ENCODE measurements around the gene HLA-DPA1.

DNA sequence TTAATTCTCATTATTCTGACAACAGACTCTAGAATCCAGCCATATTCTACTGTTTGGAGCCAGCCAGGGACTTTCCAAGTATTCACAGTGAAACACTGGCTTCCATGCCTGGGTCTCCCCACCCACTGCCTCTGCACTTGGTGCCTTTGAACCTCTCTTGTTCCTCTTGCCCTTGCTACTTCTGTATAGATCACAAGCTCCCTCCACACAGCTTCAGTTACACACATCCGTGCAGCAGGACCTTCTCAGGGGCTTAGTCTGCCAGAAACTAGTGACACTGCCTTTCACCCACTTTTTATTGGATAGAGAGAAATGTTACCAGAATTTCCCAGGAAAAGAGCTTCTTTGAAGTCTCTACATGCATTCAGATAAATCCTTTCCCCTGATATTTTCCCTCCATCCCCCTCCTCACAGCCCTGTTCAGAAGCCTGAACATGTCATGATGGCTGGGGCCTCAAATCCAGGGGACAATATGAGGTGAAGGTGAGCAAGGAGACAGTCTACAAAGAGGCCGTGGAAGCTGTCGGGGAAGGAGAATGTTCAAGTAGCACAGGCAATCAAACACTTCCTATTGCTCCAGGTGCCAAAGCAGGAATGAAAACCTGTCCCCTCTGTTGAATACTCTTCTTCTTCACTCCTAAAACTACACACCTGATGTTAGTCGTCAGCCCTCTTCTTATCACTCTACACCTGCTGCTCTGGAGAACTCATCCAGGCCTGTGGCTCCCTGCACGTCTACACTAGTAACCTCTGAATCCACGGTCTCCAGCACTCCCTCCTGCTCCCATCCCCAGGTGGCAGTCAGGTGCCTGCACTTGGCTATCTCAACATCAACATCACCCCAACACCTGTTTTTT, 43.9 kb downstream of the HLA-DPA1 start:
- TF ChIP-seq EZH2 (IDR thresholded peaks at IDR 0.05), result no peak
- TF ChIP-seq POLR2AphosphoS5 (IDR thresholded peaks at IDR 0.05; ENCODE audit: borderline replicate concordance, low read depth, low read length), result no peak
